ENCODE results near the gene SPON1.
A peak's percentile ranks its signal among the peaks of the same experiment; 100 is the strongest.

The SPON1 gene

GRCh38 chr11:14202251-14203196, 240.0 kb downstream of the SPON1 start:
- no peak for DNase-seq

GRCh38 chr11:14203321-14203720, 240.8 kb downstream of the SPON1 start:
- DNase-seq = no peak

- DNase-seq = no peak
Observed at GRCh38 chr11:14212986-14213385, 250.5 kb downstream of the SPON1 start.

- DNase-seq = no peak
Observed at GRCh38 chr11:14218728-14219127, 256.2 kb downstream of the SPON1 start.

GRCh38 chr11:14223636-14224288, 261.2 kb downstream of the SPON1 start:
- DNase-seq = no peak

- DNase-seq = no peak
Observed at GRCh38 chr11:14224395-14224794, 261.9 kb downstream of the SPON1 start.

GRCh38 chr11:14225666-14226065, 263.1 kb downstream of the SPON1 start:
- DNase-seq = no peak

- no peak for DNase-seq
Observed at GRCh38 chr11:14228356-14228755, 265.8 kb downstream of the SPON1 start.

GRCh38 chr11:14229472-14229871, 266.9 kb downstream of the SPON1 start:
- no peak for DNase-seq

GRCh38 chr11:14230407-14230806, 267.9 kb downstream of the SPON1 start:
- DNase-seq = no peak

GRCh38 chr11:14232652-14233051, 270.1 kb downstream of the SPON1 start:
- DNase-seq = no peak

- DNase-seq = no peak
Observed at GRCh38 chr11:14234446-14234845, 271.9 kb downstream of the SPON1 start.

GRCh38 chr11:14235701-14236100, 273.2 kb downstream of the SPON1 start:
- no peak for DNase-seq

GRCh38 chr11:14237444-14237961, 275.0 kb downstream of the SPON1 start:
- no peak for DNase-seq

GRCh38 chr11:14240221-14240620, 277.7 kb downstream of the SPON1 start:
- DNase-seq = no peak

- no peak for DNase-seq
Observed at GRCh38 chr11:14240951-14241350, 278.4 kb downstream of the SPON1 start.

- no peak for DNase-seq
Observed at GRCh38 chr11:14242187-14242586, 279.7 kb downstream of the SPON1 start.

- DNase-seq = no peak
Observed at GRCh38 chr11:14242733-14243132, 280.2 kb downstream of the SPON1 start.

- DNase-seq = no peak
Observed at GRCh38 chr11:14244926-14245325, 282.4 kb downstream of the SPON1 start.

GRCh38 chr11:14245444-14245843, 282.9 kb downstream of the SPON1 start:
- DNase-seq = no peak

- peak in 1 of 4 experiments; percentile 18 for DNase-seq
Observed at GRCh38 chr11:14248580-14248981, 286.1 kb downstream of the SPON1 start.

GRCh38 chr11:14249121-14249963, 286.8 kb downstream of the SPON1 start:
- peak; percentile 40 to 50 (median 48) for DNase-seq

- DNase-seq = no peak
Observed at GRCh38 chr11:14251754-14252153, 289.2 kb downstream of the SPON1 start.
